HS-5 (cell line): Measurements from ENCODE around the gene BCL2L1.

ENCODE experiments used
- DNase-seq: peaks from one replicate; pipeline ENCODE4 v3.0.0-alpha.2; 2012; ENCODE audit warnings: low read depth

BCL2L1 gene

DNA sequence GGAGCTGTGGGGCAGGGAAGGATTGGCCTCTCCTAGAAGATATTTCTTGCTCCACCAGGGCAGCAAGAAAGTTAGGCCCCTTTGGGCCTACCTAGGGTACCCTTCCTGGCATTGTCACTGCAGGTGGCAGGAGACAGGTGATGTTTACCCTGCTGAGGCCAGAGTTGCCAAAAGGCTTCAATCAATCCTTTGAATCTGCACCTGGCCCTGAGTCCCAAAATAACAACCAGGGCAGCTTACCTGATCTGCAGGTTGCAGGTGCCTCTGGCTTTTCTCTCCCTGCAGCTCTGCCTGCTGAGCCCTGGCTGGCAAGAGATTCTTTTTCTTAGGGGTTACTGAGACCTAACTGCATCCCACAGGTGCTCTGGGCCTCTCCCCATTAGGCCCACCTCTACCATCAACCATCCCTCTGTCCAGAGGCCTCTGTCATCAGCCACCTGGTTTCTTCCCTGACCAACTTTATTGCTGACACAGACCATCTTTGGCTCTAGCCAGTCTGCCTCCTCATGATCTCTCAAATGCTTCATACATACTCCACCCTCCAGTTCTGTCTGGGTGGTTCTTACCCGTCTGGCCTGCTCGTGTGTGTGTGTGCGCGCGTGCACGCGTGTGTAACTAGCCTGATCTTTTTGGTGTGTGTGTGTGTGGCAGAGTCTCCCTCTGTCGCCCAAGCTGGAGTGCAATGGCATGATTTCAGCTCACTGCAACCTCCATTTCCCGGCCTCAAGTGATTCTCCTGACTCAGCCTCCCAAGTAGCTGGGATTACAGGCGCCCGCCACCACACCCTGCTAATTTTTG, 13.7 kb downstream of the BCL2L1 start:
- no peak for DNase-seq

DNA sequence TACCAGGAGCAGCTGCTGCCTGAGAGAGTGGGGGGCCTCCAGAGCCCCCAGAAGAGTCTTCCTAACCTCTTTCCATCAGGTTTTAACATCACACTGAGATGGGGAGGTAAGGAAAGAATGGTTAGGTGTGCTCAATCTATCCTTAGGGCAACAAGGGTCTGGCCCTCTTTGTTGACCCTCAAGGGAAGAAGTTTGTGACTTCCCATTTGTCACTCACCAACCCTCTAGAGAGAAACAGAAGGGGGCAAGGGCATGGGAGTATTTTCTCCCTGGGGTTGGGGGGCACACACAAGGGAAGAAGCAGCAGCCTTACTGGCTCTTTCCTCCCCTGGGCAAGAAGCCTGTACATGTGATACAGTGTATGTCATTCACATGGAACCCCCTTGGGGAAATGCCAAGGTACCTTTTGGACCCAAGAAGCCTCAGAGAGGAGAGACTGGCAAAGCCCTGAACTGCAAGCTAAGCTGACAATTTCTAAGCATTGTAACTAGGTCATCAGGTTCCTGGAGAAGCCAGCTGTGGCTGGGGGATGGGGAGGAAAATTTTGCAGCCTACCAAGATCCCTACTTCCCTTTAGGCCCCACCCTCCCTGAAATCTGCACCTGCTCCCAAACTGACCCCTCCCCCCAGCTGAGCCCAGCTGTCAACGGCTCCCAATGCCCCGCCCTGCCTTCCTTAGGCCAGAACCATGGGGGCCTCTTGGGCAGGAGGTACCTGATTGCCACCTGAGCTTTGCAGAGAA, 14.5 kb downstream of the BCL2L1 start:
- DNase-seq: no peak

DNA sequence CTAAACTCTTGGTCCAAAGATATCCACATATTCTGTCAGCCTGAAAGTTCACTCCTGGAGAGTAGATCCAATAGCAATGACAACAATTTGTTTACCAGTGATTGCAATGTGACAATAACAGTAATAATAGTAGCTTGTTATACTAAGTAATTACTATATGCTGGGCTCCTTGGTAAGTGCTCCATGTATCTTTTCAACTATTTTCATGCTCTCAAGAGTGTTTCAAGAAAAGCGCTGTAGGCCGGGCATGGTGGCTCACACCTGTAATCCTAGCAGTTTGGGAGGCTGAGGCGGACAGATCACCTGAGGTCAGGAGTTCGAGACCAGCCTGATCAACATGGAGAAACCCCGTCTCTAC, 15.4 kb downstream of the BCL2L1 start:
- no peak for DNase-seq

DNA sequence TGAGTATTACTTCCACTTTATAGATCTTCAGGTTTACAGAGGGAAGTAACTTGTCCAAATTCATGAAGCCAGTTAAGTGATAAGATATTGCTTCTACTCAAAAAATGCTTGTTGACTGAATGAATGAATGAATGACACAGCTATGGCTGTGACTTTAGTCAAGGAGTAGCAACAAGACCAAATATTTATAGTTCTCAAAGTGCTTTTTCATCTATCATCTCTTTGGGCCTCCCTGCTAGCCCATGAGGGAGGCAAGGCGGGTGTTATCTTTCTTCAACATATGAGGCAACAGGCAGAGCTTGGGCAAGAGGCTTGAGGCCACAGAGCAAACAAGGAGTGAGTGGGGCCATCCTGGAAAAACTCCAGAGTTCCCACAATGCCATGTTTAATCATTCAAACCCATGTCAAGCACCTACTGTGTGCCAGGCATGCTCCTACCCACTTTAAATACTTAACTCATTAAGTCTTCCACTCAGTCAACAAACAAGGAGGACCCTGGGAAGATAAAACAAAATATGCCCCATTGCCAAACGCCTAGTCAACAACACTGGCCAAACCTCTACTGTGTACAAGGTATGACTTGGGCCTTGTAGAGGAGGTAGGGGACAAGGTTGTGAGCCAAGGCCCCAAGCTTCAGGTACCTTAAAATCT, 15.9 kb downstream of the BCL2L1 start:
- no peak for DNase-seq

DNA sequence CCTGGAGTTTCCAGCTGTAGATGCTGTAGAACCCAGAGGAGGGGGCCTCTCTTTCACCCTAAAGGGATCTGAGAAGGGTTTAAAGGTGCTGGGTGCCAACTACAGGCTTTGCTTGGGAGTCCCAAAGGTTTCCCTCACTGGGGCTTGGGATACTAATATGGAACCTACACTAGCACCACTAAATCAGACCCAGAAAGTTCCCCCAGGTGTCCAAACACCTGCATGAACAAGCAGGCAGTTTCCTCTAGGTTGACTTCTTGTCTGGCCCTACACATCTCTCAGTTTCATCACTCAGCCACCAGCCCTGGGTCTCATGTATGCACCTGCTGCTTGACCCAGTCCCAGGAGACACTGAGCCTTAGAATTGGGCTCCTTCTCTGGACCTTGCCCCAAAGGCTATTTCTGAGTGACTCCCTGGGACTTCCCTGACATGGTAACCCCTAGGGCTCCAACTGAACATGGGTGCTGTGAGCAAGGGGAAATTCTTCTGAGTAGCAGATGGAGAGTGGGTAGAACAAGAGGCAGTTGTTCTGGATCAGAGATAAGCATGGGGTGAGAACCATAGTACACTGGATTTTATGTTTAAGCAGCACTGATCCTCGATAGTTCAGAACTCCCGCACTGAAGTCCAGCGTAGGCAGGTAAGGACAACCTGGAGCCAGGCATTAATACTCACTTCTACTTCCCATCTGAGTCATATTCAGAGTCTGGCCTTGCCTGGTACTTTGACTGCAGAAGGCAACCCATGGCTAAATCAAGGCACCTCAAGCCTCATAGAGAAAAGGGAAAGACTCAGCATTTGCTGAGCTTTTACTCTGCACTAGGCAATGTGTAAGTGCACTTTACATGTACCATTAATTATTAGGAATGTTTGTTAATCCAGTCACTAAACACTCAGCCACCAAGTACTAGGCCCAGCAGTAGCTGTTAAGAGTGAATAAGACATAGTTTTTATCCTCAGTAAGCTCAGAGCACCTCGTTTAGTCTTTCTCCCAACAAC, 16.8 kb downstream of the BCL2L1 start:
- no peak for DNase-seq

DNA sequence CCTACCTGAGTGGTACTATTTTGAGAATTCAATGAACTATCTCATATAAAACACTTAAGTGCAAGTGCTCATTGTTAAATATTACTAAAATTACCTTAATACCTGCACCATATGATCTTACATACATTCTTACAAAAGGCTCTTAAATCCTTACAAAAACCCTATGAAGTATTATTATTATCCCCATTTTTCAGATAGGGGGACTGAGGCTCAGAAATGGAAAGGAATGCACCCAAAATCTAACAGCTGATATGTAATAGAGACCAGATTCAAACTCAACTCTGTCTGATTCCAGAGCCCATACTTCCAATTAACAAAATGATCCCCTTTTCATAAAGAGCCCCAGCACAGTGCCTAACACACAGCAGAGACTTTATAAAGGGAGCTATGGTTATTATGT, 17.5 kb downstream of the BCL2L1 start:
- no peak for DNase-seq

DNA sequence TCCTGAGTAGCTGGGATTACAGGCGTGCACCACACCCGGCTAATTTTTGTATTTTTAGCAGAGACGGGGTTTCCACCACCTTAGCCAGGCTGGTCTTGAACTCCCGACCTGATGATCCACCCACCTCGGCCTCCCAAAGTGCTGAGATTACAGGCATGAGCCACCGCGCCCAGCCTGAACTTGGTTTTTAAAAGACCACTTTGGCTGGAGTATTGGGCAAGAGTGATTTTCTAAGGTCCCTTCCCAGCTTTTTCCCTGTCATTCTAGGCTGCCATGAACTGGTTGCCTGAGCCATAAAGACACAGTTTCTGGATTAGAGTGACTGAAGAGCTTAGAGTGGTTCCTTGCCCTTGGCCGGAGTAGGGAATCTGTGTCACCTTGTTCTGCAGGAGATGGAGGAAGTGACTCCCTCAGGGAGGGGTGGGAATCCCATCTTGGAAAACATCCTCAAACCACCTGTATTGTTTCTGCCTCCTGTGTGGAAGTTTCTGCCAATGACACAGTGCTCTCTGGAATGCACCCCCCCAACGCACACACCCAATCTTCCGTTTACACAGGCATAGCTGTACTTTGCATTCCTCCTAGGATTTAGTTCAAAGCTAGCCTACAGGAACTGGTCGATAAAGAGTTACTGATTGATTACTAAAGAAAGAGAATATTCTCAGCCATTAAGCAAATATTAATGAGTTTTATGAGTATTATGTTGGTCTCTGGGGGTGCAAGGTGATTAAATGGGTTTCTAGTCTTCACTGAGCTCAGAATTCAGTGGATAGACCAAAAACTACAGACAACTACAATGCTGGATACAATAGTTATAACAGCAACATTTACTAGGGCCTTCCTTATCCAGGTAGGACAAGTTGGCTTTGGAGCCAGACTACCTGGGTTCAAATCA, 18.2 kb downstream of the BCL2L1 start:
- peak; percentile 77 for DNase-seq

DNA sequence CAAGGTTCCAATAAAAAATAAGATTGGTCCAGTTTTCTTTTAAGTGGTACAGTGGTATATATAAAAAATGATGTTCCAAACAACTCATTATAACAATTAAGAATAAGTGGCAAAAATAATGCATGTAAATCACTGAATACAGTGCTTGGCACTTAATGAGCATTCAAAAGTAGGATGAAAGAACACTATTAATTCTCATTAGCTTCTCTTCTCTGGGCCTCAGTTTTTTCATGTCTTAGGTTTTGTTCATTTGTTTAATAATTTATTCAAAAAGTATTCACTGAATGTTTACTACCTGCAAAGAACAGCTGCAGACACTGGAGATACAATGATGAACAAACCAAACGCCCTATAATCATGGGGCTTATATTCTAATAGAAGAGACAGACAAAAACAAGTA, 21.1 kb downstream of the BCL2L1 start:
- DNase-seq: no peak

DNA sequence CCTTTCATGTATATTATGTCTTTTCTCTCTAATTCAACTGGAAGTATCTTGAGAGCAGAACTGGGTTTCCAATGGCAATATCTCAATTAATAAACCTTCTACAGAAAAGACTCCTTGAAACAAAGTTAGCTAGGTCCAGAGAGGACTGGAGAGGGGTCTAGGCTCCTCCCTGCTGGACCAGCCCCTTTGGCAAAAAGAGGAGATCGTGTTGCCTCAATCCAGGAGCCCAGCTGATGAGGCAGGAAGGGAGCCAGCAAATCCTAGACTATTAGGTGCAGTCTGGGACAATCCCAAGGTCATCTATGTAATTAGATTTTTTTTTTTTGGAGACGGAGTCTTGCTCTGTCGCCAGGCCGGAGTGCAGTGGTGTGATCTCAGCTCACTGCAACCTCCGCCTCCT, 21.9 kb downstream of the BCL2L1 start:
- no peak for DNase-seq

DNA sequence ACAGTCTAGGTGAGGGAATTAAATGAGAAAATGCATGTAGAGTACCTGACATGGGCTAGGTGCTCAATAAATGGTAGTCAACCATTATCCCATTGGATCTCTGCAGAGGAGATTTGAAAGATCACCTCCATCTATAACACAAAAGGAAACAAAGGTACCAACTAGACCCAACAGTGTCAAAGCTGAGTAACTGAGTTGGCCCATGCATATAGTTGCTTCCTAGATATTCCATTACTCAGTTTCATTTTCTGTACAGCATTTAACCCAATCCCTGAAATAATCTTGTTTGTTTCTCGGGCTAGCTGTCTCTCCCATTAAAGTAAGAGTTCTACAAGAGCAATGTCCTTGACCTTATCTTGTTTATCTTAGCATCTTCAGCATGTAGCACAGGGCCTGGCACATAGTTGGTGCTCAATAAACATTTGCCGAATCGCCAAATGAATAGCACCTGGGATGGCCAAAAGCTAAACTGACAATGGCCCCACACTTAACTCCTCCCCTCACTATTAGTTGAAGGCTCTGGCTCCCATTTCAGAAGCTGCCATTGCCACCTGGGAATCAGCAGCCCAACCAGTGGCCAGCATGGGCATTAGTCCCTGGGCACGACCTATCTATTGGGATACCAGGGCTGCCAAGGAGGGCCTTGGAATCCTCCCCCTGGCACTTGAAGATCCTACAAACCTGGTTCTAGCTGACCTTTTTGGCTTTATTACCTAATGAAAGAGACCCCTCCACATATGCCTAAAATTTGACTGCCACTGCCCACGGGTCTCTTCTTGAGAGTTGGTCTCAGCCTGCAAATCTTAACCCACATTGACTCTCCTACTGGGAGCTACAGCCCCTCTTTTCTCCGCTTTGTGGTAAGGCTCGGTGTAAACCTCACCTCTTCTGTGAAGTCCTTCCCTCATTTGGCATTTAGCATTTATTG, 22.6 kb downstream of the BCL2L1 start:
- no peak for DNase-seq

DNA sequence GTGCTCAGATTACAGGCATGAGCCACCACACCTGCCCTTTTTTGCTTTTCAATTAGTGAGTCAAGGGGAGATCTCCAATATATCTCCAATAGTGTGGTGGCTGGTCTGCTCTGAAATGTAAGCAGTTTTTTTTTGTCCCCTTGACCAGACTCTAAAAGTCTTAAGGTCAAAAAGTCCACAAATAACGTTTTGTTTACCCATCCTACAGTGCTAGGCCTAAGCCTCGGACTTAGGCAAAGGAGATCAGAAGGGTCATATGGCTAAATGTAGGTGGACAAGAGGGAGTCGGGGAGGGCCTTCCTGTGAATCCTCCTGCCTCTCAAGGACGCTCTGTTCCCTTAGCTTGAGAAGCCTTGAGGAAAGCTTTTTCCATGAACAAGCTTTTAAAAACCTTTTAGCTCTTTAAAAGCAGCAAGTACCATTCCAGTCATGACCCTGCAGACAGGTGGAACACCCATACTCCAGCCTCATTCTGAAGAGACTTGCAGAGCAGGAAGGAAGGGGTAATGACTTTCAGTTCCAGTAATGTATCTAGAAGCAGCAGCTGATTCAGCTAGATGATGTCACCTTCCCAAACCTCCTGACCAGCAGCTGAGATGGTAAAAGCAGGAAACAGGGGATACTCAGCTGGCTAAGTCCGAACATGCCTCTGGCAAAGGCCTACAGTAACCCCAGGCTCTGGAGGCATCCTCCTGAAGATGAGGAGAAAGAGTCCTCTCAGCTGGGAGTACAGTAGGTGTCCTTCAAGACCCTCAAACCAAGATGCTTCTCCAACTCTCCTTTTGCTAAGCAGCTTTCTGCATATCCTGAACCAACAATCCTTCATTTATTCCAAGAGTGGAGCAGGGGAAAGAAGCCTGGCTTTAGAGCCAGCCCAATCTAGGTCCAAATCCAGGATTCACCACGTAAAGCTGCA, 23.6 kb downstream of the BCL2L1 start:
- peak; percentile 96 for DNase-seq

DNA sequence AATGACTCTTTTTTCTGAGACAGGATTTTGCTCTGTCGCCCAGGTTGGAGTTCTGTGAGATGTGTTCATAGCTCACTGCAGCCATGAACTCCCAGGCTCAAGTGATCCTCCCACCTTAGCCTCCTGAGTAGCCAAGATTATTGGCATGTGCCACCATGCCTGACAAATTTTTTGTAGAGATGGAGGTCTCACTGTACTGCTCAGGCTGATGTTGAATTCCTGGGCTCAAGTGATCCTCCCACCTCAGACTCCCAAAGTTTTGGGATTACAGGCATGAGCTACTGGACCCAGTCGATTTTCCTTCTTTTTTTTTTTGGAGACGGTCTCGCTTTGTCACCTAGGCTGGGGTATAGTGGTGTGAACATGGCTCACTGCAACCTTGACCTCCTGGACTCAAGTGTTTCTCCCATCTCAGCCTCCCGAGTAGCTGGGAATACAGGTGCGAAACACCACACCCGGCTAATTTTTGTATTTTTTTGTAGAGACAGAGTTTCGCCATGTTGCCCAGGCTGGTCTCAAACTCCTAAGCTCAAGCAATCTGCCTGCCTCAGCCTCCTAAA, 24.3 kb downstream of the BCL2L1 start:
- no peak for DNase-seq

DNA sequence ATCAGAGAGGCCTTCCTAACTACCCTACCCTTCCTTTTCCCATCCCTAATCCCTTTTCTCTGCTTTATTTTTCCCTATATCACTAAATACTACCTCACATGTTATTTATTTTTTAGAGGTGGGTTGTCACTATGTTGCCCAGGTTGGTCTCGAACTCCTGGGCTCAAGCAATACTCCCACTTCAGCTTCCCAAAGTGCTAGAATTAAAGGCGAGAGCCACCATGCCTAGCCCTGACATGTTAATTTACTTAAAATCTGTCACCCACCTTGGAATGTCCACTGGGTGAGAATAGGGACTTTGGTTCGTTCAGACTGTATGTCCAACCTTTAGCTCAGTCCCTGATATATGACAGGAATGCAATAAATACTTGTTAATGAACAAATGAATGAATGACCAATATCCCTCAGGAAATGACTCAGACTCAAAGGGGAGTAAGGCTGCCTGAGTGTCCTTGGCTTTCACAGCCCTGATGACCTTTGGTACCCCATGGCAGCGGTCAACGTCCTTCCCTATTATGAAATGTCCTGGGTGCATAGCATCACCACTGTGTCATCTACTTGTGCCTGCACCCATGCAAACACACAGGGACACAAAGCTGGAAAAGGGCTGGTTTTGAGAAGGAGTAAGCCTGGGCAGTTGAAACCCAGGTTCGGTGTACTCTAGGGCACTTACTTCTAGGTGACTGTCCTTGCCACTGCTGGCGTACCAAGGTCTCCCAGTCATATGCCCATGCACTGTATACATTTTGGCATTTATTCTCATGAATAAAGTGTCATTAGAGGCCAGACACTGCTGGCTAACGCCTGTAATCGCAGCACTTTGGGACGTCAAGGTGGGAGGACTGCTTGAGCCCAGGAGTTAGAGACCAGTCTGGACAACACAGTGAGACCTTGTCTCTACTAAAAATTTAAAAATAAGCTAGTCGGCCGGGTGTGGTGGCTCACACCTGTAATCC, 26.5 kb downstream of the BCL2L1 start:
- peak; percentile 87 for DNase-seq

DNA sequence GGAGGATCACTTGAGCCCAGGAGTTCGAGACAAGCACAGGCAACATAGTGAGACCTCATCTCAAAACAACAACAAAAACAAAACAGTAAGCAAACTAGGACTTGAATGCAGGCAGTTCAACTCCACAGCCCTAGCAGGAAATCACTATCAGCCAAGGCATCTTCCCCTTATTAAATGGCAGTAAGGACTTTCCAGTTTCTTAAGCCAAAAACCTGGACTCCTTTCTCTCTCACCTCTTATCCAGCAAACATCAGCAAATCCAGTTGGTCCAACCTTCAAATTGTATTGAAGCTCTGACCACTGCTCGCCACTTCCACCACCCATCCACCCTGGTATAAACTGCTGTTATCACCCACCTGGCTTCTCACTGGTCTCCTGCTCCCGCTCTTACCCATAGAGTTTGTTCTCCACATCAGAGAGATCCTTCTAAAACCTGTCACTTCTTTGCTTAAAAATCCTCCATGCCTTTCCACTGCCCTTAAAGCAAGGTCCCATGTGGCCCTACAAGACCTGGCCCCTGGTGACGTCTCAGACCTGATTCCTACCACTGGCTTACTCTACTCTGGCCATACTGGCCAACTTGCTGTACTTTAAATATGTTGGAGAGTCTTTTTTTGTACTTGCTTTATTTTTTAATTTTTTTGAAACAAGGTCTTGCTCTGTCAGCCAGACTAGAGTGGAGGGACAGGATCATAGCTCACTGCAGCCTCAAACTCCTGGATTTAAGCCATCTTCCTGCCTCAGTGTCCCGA, 27.6 kb downstream of the BCL2L1 start:
- no peak for DNase-seq

DNA sequence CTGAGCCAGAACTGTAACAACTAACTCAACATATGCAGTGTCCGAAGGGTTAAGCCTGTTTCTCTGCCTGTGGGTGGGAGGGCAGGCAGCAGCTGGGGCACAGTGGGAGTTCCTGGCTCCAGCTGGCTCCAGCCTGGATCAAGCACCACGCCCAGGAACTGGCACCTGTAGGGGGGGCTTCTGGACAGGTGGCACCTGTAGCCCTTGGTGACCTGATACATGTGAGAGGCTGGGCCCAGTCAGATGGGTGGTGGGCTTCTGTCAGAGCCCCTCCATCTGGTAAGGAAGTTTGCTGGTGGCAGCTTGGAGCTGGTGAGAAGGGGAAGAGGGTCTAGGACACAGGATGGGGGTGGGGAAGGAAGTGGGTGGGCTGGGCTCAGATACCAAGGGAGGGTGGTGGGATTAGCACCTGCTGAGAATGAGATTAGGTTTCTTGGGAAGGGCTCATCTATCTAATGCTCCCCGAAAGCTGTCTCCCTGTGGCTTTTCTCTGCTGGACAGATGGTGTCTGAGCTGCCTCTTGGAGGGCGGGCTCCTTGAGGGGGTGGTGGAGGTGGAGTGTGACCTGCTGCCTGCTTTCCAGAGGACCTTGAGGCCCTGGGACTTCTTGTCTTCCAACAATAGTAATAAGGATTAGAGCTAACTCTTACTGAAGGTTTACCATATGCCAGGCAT, 28.5 kb downstream of the BCL2L1 start:
- DNase-seq: no peak

DNA sequence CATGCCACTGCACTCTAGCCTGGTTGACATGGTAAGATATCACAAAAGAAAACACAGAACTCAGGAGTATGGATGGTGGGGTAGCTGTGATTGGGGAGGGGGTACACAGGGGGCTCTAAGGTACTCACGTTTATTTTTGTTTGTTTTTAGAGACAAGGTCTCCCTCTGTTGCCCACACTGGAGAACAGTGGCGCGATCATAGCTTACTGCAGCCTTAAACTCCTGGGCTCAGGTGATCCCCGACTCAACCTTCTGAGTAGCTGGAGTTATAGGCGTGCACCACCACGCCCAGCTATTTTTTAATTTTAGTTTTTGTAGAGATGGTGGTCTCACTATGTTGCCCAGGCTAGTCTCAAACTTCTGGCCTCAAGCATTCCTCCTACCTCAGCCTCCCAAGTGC, 29.3 kb downstream of the BCL2L1 start:
- no peak for DNase-seq
